Measurements from ENCODE around the gene ATXN1. TPM values are rescaled to one million over a fixed set of nuclear protein-coding genes. Genes with fewer than 3 reads are reported as not detected.

Gene ATXN1
- total and polyA plus RNA-seq, 2 of the 13 experiments (the other 11 are each of a cell fraction or from before 2014, with no cell fraction given) = 20.7 to 39.5 TPM

DNA sequence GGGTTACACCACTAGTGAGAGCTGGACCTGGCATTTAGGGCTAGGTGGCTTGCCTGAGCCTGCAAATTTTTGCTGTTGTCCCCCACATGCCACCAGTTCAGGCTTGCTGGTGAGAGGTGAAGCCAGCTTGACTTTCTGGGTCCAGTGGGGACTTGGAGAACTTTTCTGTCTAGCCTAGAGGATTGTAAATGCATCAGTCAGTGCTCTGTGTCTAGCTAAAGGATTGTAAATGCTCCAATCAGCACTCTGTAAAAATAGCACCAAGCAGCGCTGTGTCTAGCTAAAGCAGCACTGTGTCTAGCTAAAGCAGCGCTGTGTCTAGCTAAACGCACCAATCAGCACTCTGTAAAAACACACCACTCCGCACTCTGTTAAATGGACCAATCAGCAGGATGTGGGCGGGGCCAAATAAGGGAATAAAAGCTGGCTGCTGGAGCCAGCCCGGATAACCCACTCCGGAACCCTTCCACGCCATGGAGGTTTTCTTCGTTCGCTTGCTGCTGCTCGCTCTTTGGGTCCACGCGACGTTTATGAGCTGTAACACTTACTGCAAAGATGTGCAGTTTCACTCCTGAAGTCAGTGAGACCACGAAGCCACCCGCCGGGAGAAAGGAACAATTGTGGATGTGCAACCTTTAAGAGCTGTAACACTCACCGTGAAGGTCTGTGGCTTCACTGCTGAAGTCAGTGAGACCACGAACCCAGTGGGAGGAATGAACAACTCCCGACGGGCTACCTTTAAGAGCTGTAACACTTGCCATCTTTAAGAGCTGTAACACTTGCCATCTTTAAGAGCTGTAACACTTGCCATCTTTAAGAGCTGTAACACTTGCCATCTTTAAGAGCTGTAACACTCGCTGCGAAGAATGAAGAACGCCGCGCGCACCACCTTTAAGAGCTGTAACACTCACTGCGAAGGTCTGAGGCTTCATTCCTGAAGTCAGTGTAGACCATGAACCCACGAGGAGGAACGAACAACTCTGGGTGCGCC is 495.6 kb downstream of the ATXN1 start (continued):
- TF ChIP-seq, protein P1, sequence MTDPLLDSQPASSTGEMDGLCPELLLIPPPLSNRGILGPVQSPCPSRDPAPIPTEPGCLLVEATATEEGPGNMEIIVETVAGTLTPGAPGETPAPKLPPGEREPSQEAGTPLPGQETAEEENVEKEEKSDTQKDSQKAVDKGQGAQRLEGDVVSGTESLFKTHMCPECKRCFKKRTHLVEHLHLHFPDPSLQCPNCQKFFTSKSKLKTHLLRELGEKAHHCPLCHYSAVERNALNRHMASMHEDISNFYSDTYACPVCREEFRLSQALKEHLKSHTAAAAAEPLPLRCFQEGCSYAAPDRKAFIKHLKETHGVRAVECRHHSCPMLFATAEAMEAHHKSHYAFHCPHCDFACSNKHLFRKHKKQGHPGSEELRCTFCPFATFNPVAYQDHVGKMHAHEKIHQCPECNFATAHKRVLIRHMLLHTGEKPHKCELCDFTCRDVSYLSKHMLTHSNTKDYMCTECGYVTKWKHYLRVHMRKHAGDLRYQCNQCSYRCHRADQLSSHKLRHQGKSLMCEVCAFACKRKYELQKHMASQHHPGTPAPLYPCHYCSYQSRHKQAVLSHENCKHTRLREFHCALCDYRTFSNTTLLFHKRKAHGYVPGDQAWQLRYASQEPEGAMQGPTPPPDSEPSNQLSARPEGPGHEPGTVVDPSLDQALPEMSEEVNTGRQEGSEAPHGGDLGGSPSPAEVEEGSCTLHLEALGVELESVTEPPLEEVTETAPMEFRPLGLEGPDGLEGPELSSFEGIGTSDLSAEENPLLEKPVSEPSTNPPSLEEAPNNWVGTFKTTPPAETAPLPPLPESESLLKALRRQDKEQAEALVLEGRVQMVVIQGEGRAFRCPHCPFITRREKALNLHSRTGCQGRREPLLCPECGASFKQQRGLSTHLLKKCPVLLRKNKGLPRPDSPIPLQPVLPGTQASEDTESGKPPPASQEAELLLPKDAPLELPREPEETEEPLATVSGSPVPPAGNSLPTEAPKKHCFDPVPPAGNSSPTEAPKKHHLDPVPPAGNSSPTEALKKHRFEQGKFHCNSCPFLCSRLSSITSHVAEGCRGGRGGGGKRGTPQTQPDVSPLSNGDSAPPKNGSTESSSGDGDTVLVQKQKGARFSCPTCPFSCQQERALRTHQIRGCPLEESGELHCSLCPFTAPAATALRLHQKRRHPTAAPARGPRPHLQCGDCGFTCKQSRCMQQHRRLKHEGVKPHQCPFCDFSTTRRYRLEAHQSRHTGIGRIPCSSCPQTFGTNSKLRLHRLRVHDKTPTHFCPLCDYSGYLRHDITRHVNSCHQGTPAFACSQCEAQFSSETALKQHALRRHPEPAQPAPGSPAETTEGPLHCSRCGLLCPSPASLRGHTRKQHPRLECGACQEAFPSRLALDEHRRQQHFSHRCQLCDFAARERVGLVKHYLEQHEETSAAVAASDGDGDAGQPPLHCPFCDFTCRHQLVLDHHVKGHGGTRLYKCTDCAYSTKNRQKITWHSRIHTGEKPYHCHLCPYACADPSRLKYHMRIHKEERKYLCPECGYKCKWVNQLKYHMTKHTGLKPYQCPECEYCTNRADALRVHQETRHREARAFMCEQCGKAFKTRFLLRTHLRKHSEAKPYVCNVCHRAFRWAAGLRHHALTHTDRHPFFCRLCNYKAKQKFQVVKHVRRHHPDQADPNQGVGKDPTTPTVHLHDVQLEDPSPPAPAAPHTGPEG (CRISPR knock-in tag; IDR thresholded peaks at IDR 0.05) = no peak
- no peak for TF ChIP-seq ARID2 (CRISPR knock-in tag; IDR thresholded peaks at IDR 0.05; ENCODE audit: borderline replicate concordance)
- no peak for TF ChIP-seq ZNF672 (CRISPR knock-in tag; IDR thresholded peaks at IDR 0.05)
- TF ChIP-seq, protein P2, sequence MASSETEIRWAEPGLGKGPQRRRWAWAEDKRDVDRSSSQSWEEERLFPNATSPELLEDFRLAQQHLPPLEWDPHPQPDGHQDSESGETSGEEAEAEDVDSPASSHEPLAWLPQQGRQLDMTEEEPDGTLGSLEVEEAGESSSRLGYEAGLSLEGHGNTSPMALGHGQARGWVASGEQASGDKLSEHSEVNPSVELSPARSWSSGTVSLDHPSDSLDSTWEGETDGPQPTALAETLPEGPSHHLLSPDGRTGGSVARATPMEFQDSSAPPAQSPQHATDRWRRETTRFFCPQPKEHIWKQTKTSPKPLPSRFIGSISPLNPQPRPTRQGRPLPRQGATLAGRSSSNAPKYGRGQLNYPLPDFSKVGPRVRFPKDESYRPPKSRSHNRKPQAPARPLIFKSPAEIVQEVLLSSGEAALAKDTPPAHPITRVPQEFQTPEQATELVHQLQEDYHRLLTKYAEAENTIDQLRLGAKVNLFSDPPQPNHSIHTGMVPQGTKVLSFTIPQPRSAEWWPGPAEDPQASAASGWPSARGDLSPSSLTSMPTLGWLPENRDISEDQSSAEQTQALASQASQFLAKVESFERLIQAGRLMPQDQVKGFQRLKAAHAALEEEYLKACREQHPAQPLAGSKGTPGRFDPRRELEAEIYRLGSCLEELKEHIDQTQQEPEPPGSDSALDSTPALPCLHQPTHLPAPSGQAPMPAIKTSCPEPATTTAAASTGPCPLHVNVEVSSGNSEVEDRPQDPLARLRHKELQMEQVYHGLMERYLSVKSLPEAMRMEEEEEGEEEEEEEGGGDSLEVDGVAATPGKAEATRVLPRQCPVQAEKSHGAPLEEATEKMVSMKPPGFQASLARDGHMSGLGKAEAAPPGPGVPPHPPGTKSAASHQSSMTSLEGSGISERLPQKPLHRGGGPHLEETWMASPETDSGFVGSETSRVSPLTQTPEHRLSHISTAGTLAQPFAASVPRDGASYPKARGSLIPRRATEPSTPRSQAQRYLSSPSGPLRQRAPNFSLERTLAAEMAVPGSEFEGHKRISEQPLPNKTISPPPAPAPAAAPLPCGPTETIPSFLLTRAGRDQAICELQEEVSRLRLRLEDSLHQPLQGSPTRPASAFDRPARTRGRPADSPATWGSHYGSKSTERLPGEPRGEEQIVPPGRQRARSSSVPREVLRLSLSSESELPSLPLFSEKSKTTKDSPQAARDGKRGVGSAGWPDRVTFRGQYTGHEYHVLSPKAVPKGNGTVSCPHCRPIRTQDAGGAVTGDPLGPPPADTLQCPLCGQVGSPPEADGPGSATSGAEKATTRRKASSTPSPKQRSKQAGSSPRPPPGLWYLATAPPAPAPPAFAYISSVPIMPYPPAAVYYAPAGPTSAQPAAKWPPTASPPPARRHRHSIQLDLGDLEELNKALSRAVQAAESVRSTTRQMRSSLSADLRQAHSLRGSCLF (CRISPR knock-in tag; IDR thresholded peaks at IDR 0.05; ENCODE audit: borderline replicate concordance) = no peak
- no peak for TF ChIP-seq ZNF496 (CRISPR knock-in tag; IDR thresholded peaks at IDR 0.05; ENCODE audit: insufficient replicate concordance)
- TF ChIP-seq PHF21A (CRISPR knock-in tag; IDR thresholded peaks at IDR 0.05) = no peak
- TF ChIP-seq, protein P3, sequence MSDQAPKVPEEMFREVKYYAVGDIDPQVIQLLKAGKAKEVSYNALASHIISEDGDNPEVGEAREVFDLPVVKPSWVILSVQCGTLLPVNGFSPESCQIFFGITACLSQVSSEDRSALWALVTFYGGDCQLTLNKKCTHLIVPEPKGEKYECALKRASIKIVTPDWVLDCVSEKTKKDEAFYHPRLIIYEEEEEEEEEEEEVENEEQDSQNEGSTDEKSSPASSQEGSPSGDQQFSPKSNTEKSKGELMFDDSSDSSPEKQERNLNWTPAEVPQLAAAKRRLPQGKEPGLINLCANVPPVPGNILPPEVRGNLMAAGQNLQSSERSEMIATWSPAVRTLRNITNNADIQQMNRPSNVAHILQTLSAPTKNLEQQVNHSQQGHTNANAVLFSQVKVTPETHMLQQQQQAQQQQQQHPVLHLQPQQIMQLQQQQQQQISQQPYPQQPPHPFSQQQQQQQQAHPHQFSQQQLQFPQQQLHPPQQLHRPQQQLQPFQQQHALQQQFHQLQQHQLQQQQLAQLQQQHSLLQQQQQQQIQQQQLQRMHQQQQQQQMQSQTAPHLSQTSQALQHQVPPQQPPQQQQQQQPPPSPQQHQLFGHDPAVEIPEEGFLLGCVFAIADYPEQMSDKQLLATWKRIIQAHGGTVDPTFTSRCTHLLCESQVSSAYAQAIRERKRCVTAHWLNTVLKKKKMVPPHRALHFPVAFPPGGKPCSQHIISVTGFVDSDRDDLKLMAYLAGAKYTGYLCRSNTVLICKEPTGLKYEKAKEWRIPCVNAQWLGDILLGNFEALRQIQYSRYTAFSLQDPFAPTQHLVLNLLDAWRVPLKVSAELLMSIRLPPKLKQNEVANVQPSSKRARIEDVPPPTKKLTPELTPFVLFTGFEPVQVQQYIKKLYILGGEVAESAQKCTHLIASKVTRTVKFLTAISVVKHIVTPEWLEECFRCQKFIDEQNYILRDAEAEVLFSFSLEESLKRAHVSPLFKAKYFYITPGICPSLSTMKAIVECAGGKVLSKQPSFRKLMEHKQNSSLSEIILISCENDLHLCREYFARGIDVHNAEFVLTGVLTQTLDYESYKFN (CRISPR knock-in tag; conservative IDR thresholded peaks at IDR 0.05) = no peak
